ENCODE results near the gene MOCOS.

MOCOS gene

GRCh38 chr18:36181441-36181840 lies 5.9 kb upstream of the MOCOS start:
- no peak for DNase-seq

- no peak for DNase-seq
Observed at GRCh38 chr18:36181898-36182506, 5.3 kb upstream of the MOCOS start.

DNA sequence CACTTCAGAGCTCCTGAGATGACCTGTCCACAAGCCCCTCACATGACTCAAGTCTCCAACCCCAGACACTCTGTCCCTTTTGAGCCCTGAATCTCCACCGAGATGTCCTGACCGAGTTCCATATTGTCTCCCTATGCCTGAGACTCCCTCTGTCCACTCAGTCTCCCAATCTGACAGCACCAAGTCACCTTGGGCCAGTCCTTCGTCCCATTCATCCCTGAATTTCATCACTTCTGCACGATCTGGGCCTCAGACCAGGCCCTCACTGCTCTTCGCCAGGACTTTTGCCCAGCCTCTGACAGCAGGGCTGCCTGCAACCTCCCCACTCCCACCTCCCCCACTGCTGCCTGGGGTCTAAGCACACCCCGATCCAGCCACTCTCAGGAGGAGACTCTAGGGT lies 4.3 kb upstream of the MOCOS start:
- no peak for DNase-seq

GRCh38 chr18:36183987-36184386 lies 3.3 kb upstream of the MOCOS start:
- no peak for DNase-seq

DNA sequence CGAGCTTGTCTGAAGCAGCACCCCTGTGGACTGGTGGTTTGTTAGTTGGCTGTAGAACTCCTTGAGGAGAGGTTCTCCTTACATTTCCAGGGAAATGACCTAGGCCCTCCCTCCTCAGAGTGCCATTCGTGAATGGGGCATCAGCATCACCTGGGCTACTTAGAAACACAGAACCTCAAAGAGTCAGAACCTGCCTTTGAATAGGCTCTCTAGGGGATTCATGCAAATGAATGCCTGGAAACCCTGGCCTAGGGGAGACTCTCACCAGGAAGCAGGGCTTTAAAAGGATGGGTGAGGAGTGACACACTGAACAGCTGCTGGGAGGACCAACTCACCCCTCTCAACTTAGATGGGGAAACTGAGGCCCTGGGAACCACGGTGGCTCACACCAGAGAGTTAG lies 2.1 kb upstream of the MOCOS start:
- no peak for DNase-seq

DNA sequence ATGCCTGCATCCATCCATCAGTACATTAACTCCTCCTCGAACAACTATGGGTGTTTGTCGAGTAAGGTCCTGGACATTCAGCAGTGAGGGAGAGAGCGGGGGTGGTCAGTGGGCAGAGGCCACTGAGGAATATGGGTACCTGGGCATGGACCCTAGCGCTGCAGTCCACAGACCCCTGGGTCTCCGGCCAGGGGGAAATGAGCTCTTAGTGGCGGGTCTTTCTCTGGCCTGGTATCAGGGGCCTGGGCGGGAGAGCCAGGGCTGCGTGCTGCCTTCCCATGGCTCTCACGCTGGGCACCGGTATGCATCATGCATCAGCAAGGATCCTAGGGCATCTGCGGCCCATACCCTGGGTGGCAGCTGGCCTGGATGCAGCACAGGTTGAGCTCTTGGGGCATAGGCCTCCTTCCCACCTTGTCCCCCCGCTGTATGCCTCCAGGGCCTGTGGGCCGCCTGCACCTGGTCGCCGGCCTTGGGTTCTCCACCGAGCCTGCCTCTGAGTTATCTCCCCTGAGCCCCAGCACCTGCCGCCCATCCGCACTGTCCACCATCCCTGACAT lies 1.3 kb upstream of the MOCOS start:
- no peak for DNase-seq

- DNase-seq, result no peak
Observed at GRCh38 chr18:36186461-36187192, 670 bp upstream of the MOCOS start.

- no peak for DNase-seq
Observed at GRCh38 chr18:36187826-36188721, 777 bp downstream of the MOCOS start.

- no peak for DNase-seq
Observed at GRCh38 chr18:36188916-36189315, 1.6 kb downstream of the MOCOS start.

- DNase-seq, result no peak
Observed at GRCh38 chr18:36189486-36189885, 2.2 kb downstream of the MOCOS start.

GRCh38 chr18:36191286-36191685 lies 4.0 kb downstream of the MOCOS start:
- DNase-seq, result no peak

DNA sequence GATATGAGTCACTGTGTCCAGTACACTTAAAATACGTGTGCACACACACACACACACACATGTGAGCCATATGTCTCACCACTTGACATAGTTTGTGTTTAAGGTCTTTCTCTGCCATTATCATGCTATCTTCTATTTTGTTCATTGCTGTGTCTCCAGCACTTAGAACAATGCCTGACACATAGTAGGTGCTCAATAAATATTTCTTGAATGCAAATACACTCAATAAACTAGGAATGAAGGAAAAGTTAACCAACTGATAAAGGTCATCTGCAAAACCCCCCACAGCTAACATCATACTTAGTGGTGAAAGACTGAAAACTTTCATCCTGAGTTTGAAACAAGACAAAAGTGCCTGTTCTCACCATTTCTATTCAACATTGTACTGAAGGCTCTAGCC lies 4.4 kb downstream of the MOCOS start:
- DNase-seq, result no peak

DNA sequence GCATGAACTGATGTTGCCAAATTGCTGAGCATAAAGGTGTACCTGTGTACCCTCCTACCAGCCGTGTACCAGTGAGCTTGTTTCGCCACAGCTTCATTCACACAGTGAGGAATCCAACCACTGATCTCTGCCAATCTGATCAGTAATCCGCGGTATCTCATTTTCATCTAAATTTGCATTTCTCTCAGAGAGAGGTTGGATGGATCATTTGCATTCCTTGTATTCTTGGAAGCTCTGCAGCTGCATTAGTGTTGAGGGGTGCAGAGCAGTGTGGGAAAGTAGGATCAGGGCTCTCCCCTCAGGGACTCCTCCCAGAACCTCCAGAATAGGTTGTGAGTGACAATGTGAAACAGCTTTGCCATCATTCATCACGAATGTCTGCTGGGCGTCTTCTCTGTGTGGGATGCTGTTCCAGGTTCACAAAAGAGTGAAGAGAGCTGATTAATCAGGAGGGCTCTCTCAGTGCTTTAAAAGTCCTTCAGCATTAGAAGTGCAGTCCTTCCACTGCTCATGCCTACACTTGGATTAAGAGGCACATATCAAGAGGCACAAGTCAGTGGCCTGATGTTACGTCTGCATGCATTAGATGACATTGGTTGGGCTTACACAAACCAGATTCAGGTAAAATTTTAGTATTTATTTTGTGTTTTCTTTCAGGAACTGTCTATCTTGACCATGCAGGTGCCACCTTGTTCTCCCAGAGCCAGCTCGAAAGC lies 7.5 kb downstream of the MOCOS start:
- no peak for DNase-seq

GRCh38 chr18:36195427-36196122 lies 8.3 kb downstream of the MOCOS start:
- no peak for DNase-seq

DNA sequence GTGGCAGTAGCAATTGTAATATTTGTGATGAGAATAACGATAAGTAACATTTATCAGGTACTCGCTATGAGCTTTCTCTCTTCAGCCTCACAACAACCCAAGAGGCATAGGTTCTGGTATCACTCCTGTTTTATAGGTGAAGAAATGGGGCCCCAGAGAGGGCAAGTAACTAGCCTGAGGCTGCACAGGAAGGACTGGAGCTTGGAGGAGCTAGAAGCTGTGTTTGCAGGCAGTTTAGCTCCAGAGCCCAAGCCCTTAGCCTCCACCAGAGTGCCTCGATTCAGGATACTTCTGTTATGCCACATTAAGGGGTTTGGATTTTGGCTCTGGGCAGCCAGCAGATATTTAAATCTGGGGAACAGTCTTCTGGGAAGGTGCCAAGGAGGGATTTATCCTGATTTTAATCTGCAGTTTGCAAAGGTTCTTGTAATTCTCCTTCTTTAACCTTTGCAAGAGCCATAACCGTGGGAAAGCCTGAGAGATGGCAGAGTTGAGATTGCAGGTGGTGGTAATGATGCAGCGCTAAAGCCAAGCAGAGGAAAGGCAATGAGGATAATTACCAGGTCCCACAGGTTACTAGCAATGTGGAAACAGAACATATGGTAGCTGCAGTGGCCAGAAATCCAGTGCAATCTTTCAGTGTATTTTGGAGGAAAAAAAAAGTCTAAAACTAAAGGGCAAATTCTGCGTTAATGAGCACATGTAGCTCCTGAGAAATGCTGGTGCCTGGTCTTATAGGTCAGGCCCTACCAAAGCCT lies 9.1 kb downstream of the MOCOS start:
- no peak for DNase-seq

GRCh38 chr18:36197511-36198166 lies 10.3 kb downstream of the MOCOS start:
- no peak for DNase-seq

GRCh38 chr18:36199691-36200295 lies 12.5 kb downstream of the MOCOS start:
- no peak for DNase-seq

GRCh38 chr18:36200354-36200771 lies 13.1 kb downstream of the MOCOS start:
- no peak for DNase-seq

- DNase-seq, result no peak
Observed at GRCh38 chr18:36201765-36202164, 14.5 kb downstream of the MOCOS start.

DNA sequence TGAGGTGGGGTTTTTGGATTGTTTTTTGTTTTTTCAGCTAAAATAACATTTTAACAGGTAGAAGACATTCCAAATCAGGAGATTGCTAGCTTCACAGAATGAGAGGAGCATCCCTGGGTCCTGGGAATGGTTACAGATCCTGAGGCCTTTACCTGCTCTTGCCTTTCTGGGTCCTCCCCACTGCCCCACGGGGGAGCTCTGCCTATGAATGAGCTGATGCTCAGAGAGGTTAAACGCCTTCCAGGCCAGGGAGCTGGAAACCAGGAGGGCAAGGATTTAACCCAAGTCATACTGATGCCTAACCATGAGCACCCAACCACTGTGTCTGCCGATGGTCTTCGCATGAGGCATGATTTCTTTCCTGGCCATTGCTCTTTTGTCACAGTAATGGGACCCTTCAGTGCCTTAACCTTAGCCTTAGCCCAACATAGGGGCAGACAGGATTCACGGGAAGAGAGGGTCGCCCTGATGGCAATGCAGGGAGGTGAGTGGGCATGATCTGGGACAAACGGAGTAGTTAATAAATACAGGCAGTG lies 16.1 kb downstream of the MOCOS start:
- no peak for DNase-seq
